Endothelial cell of umbilical vein (primary cell): Measurements from ENCODE around the gene DUSP6. TPM values are rescaled to one million over a fixed set of nuclear protein-coding genes. Genes with fewer than 3 reads are reported as not detected.

ENCODE experiments used
- BruUV-seq: library from RNA; stranded (reverse); fragments of 400-500 nt; replicated peaks from 2 replicates; lab custom pipeline; 2021; lab: Mats Ljungman, UMichigan
- CTCF ChIA-PET: fragments of 300-600, 350-600 bp; sonication (Branson Sonifier 250); formaldehyde crosslinking; loops from one replicate; lab custom pipeline; 2021; ENCODE audit warnings: antibody characterized with exemption, inconsistent platforms; lab: Charles Lee
- POLR2A ChIA-PET: fragments of 300-600, 350-600 bp; sonication (Branson Sonifier 250); formaldehyde crosslinking; loops from one replicate; lab custom pipeline; 2021; ENCODE audit warnings: antibody characterized with exemption, inconsistent platforms; lab: Charles Lee
- DNase-seq: peaks from one replicate; pipeline ENCODE4 v3.0.0-alpha.2; 2011; ENCODE audit warnings: low read depth, low spot score
- FAIRE-seq: peaks from 2 replicates; lab custom pipeline; 2011; peaks lifted over from hg19 to GRCh38; lab: Jason Lieb, UNC
- H2AFZ ChIP-seq: 2 replicates; pipeline ENCODE4 v1.6.0; 2012; ENCODE audit warnings: low read depth, low read length, control low read depth, inconsistent platforms
- H3K27ac ChIP-seq: 2 replicates; pipeline ENCODE4 v1.5.1; 2011; ENCODE audit warnings: low read depth, mild to moderate bottlenecking, control low read depth, low read length, moderate library complexity; ENCODE audit not compliant: insufficient read depth
- H3K27me3 ChIP-seq, 2 experiments: 2 replicates each; pipeline versions ENCODE4 v1.6.0 to v1.6.1; 2011; ENCODE audit warnings: low read length in 2 of 2, mixed read lengths in 1 of 2; ENCODE audit not compliant: control insufficient read depth in 2 of 2, insufficient read depth in 2 of 2
- H3K36me3 ChIP-seq, 2 experiments: 2 replicates in 1 of 2; 3 replicates in 1 of 2; pipeline ENCODE4 v1.5.1; 2011; ENCODE audit warnings: low read length in 2 of 2, mild to moderate bottlenecking in 1 of 2, moderate library complexity in 1 of 2; ENCODE audit not compliant: control insufficient read depth in 2 of 2, insufficient read depth in 2 of 2; ENCODE audit errors: extremely low read depth in 1 of 2
- H3K4me1 ChIP-seq: 3 replicates; pipeline ENCODE4 v1.5.1; 2011; ENCODE audit warnings: mild to moderate bottlenecking, low read length; ENCODE audit not compliant: control insufficient read depth, insufficient read depth; ENCODE audit errors: extremely low read depth
- H3K4me2 ChIP-seq: 2 replicates; pipeline ENCODE4 v1.6.1; 2011; ENCODE audit warnings: low read length, control low read depth, mixed read lengths; ENCODE audit not compliant: insufficient read depth
- H3K4me3 ChIP-seq, 3 experiments: fragments of 200-600 bp in 1 of 3; sonication (generic), shearing (Covaris generic) in 1 of 3; replicated peaks in 1 of 3; 2 replicates each; pipeline ENCODE4 v1.5.1; 2011 to 2016; ENCODE audit warnings: control low read depth in 3 of 3, low read length in 3 of 3, mild to moderate bottlenecking in 2 of 3, inconsistent platforms in 1 of 3, low read depth in 1 of 3, moderate library complexity in 1 of 3; ENCODE audit not compliant: insufficient read depth in 1 of 3
- H3K79me2 ChIP-seq: 2 replicates; pipeline ENCODE4 v1.6.0; 2012; ENCODE audit warnings: low read length, inconsistent platforms; ENCODE audit not compliant: control insufficient read depth, insufficient read depth
- H3K9ac ChIP-seq: replicated peaks from 2 replicates; pipeline ENCODE3; 2011; ENCODE audit warnings: low read length, control low read depth; ENCODE audit not compliant: insufficient read depth; ENCODE audit errors: extremely low read depth
- H3K9me1 ChIP-seq: replicated peaks from 3 replicates; pipeline ENCODE4 v1.6.0; 2011; ENCODE audit warnings: mild to moderate bottlenecking, low read length; ENCODE audit not compliant: control insufficient read depth, insufficient read depth; ENCODE audit errors: extremely low read depth
- H3K9me3 ChIP-seq: replicated peaks from 2 replicates; pipeline ENCODE4 v1.5.1; 2012; ENCODE audit warnings: low read length, inconsistent platforms; ENCODE audit not compliant: control insufficient read depth, insufficient read depth
- H4K20me1 ChIP-seq: replicated peaks from 2 replicates; pipeline ENCODE3; 2011; ENCODE audit warnings: mild to moderate bottlenecking, low read length; ENCODE audit not compliant: control insufficient read depth, insufficient read depth; ENCODE audit errors: extremely low read depth
- EZH2 ChIP-seq: IDR thresholded peaks from 2 replicates; pipeline ENCODE4 v1.6.1; 2012; ENCODE audit warnings: borderline replicate concordance, low read depth, mild to moderate bottlenecking, moderate library complexity, low read length, inconsistent platforms; ENCODE audit not compliant: severe bottlenecking
- FOS ChIP-seq: IDR thresholded peaks from 2 replicates; pipeline ENCODE4 v1.6.1; 2011; ENCODE audit warnings: mild to moderate bottlenecking, low read length, moderate library complexity, borderline replicate concordance; ENCODE audit not compliant: insufficient read depth
- GATA2 ChIP-seq: IDR thresholded peaks from 2 replicates; pipeline ENCODE4 v1.7.0; 2011; ENCODE audit warnings: low read depth, mild to moderate bottlenecking, moderate library complexity, mixed read lengths, low read length; ENCODE audit not compliant: insufficient read length, insufficient read depth
- MAX ChIP-seq: IDR thresholded peaks from 2 replicates; pipeline ENCODE4 v1.6.1; 2011; ENCODE audit not compliant: insufficient read depth, insufficient read length
- POLR2A ChIP-seq: IDR thresholded peaks from 2 replicates; pipeline ENCODE4 v1.6.1; 2012; ENCODE audit warnings: low read depth, mild to moderate bottlenecking, control low read depth, low read length
- POLR2AphosphoS5 ChIP-seq: IDR thresholded peaks from 2 replicates; pipeline ENCODE4 v1.6.1; 2012; ENCODE audit warnings: low read depth, mild to moderate bottlenecking, control low read depth, low read length, moderate library complexity; ENCODE audit not compliant: insufficient read depth
- dilution Hi-C: fragments of 300-500 bp; cut with MboI; formaldehyde crosslinking; loops from one replicate; pipeline ENCODE4 v1.15.0; 2019; ENCODE audit warnings: low sequenced_read_pairs; ENCODE audit not compliant: extremely low pct_ligation_motif_present
- intact Hi-C: fragments of 100-400 bp; cut with micrococcal nuclease; formaldehyde crosslinking; loops from one replicate; pipeline ENCODE4 v1.10.0; 2022
- polyA plus RNA-seq, 4 experiments: library from polyadenylated mRNA; depleted of rRNA in 3 of 4; stranded (reverse) in 3 of 4; unstranded in 1 of 4; fragments of >200 nt; gene quantifications; 2 replicates each; pipeline versions ENCODE4 v1.2.1 to v1.2.3, GENCODE V29; 2011 to 2012; ENCODE audit warnings: missing spikeins in 1 of 4
- total RNA-seq: library from RNA; stranded (reverse); gene quantifications from 2 replicates; pipeline ENCODE4 v1.2.3, GENCODE V29; 2021

DUSP6 gene
- total and polyA plus RNA-seq, 2 donors (not counting 3 experiments of a cell fraction or from before 2014, with no cell fraction given), result 148 to 149 TPM

- Histone ChIP-seq H3K27ac (no peak overlapping the region), H3K79me2 (no peaks in the 10 kb centered on the region), H3K4me2 (no peak overlapping the region), H3K4me3 (no peak overlapping the region), H3K36me3 (no peaks in the 10 kb centered on the region), H3K4me1 (peaks cover 11% of the 10 kb centered on the region), H3K9me3 (no peaks in the 10 kb centered on the region), H4K20me1 (no peaks in the 10 kb centered on the region), H3K9me1 (no peaks in the 10 kb centered on the region), H3K27me3 (no peaks in the 10 kb centered on the region), H3K9ac (no peak overlapping the region), H2AFZ (no peak overlapping the region)
- no peak for FAIRE-seq
- no peak for DNase-seq
- no peak for TF ChIP-seq MAX
- TF ChIP-seq EZH2, result no peak
- ChIA-PET POLR2A (no interaction called here), CTCF (no interaction called here)
- no TSS peak for BruUV-seq
- intact Hi-C loops (no loop called here), dilution Hi-C loops (loop anchor here (25.0 kb wide), 1 partner anchor 134 kb away; no protein-coding TSS in a partner anchor)
Measured at GRCh38 chr12:89328151-89329030, 23.9 kb downstream of the DUSP6 start.

GRCh38 chr12:89327486-89328094, 24.7 kb downstream of the DUSP6 start:
- Histone ChIP-seq H3K4me2 (no peak overlapping the region), H3K9me1 (no peaks in the 10 kb centered on the region), H3K9me3 (no peaks in the 10 kb centered on the region), H3K4me1 (peaks cover 11% of the 10 kb centered on the region), H3K79me2 (no peaks in the 10 kb centered on the region), H3K27ac (no peak overlapping the region), H3K4me3 (no peak overlapping the region), H3K9ac (no peak overlapping the region), H3K36me3 (no peaks in the 10 kb centered on the region), H3K27me3 (no peaks in the 10 kb centered on the region), H4K20me1 (no peaks in the 10 kb centered on the region), H2AFZ (no peak overlapping the region)
- intact Hi-C loops, result no loop called here
- no peak for FAIRE-seq
- ChIA-PET POLR2A (no interaction called here), CTCF (interaction anchor here (1.1 kb wide), 1 partner anchor 24 kb away, joined by 5 read pairs; no protein-coding TSS in a partner anchor)
- dilution Hi-C loops, result loop anchor here (25.0 kb wide), 1 partner anchor 135 kb away; no protein-coding TSS in a partner anchor
- no TSS peak for BruUV-seq
- no peak for DNase-seq
- no peak for TF ChIP-seq GATA2
- no peak for TF ChIP-seq POLR2AphosphoS5
- no peak for TF ChIP-seq MAX
- TF ChIP-seq FOS, result no peak
- TF ChIP-seq EZH2, result no peak
- TF ChIP-seq POLR2A, result no peak
